Ishikawa (cell line): ENCODE measurements around the gene SFR1.

ENCODE experiments used
- RAD21 ChIP-seq: IDR thresholded peaks from 2 replicates; pipeline ENCODE4 v1.6.1; 2012; ENCODE audit warnings: low read depth
- YY1 ChIP-seq: IDR thresholded peaks from 2 replicates; pipeline ENCODE4 v1.6.1; 2012; ENCODE audit warnings: low read depth
- ZBTB7A ChIP-seq: IDR thresholded peaks from 2 replicates; pipeline ENCODE4 v1.6.1; 2012; ENCODE audit warnings: low read depth
- TF ChIP-seq, protein P1 (sequence below): IDR thresholded peaks from 2 replicates; pipeline ENCODE4 v1.6.1; 2012; ENCODE audit warnings: low read depth, mild to moderate bottlenecking

DNA sequence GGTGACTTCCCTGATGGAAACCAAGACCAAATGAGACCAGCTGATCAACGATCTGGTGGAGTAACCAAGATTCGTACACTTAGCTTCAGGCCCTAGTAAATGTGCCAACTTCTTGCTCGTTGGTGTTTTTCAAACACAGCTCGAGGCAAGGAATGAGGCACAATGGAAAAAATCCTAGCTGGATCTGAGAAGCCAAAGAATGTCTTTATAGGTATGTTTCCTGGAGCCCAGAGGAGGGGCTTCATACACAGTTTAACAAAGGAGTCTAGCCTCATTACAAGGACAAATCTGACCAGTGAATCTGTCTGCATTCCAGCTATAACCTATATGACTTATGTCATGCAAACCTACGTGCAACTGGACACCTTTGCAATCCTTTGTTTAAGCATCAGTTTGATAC is 40.0 kb upstream of the SFR1 start:
- TF ChIP-seq, protein P1, sequence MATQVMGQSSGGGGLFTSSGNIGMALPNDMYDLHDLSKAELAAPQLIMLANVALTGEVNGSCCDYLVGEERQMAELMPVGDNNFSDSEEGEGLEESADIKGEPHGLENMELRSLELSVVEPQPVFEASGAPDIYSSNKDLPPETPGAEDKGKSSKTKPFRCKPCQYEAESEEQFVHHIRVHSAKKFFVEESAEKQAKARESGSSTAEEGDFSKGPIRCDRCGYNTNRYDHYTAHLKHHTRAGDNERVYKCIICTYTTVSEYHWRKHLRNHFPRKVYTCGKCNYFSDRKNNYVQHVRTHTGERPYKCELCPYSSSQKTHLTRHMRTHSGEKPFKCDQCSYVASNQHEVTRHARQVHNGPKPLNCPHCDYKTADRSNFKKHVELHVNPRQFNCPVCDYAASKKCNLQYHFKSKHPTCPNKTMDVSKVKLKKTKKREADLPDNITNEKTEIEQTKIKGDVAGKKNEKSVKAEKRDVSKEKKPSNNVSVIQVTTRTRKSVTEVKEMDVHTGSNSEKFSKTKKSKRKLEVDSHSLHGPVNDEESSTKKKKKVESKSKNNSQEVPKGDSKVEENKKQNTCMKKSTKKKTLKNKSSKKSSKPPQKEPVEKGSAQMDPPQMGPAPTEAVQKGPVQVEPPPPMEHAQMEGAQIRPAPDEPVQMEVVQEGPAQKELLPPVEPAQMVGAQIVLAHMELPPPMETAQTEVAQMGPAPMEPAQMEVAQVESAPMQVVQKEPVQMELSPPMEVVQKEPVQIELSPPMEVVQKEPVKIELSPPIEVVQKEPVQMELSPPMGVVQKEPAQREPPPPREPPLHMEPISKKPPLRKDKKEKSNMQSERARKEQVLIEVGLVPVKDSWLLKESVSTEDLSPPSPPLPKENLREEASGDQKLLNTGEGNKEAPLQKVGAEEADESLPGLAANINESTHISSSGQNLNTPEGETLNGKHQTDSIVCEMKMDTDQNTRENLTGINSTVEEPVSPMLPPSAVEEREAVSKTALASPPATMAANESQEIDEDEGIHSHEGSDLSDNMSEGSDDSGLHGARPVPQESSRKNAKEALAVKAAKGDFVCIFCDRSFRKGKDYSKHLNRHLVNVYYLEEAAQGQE = no peak
- no peak for TF ChIP-seq YY1
- TF ChIP-seq ZBTB7A = no peak
- TF ChIP-seq RAD21 = no peak
